NCI-H510A (cell line): Measurements from ENCODE around the gene PLXNC1.

ENCODE experiments used
- DNase-seq: peaks from one replicate; lab custom pipeline; 2025; lab: John Stamatoyannopoulos, UW

The PLXNC1 gene

GRCh38 chr12:94147991-94148738 lies at the start of gene PLXNC1:
TSS of gene PLXNC1 (plus strand) at chr12:94148577. CDS start at chr12:94148972, 395 bp downstream.
- no peak for DNase-seq

GRCh38 chr12:94099191-94099590 lies 49.2 kb upstream of the PLXNC1 start:
- no peak for DNase-seq

GRCh38 chr12:94099632-94100031 lies 48.7 kb upstream of the PLXNC1 start:
- peak; percentile 17 for DNase-seq

- DNase-seq = no peak
Observed at GRCh38 chr12:94100211-94100627, 48.2 kb upstream of the PLXNC1 start.

GRCh38 chr12:94100990-94101737 lies 47.2 kb upstream of the PLXNC1 start:
- peak; percentile 25 for DNase-seq

- DNase-seq = peak; percentile 51
Observed at GRCh38 chr12:94101738-94102660, 46.4 kb upstream of the PLXNC1 start.

- no peak for DNase-seq
Observed at GRCh38 chr12:94103986-94104385, 44.4 kb upstream of the PLXNC1 start.

GRCh38 chr12:94107910-94108309 lies 40.5 kb upstream of the PLXNC1 start:
- DNase-seq = no peak

GRCh38 chr12:94109160-94109559 lies 39.2 kb upstream of the PLXNC1 start:
- DNase-seq = no peak

GRCh38 chr12:94110258-94110657 lies 38.1 kb upstream of the PLXNC1 start:
- DNase-seq = no peak

- DNase-seq = no peak
Observed at GRCh38 chr12:94111302-94111701, 37.1 kb upstream of the PLXNC1 start.

- no peak for DNase-seq
Observed at GRCh38 chr12:94112121-94112520, 36.3 kb upstream of the PLXNC1 start.

GRCh38 chr12:94114166-94114565 lies 34.2 kb upstream of the PLXNC1 start:
- DNase-seq = no peak

- DNase-seq = no peak
Observed at GRCh38 chr12:94116191-94116590, 32.2 kb upstream of the PLXNC1 start.

GRCh38 chr12:94121886-94122285 lies 26.5 kb upstream of the PLXNC1 start:
- no peak for DNase-seq

GRCh38 chr12:94122591-94122990 lies 25.8 kb upstream of the PLXNC1 start:
- DNase-seq = no peak

- DNase-seq = no peak
Observed at GRCh38 chr12:94123127-94123526, 25.2 kb upstream of the PLXNC1 start.

GRCh38 chr12:94126067-94126466 lies 22.3 kb upstream of the PLXNC1 start:
- DNase-seq = no peak

GRCh38 chr12:94127239-94128131 lies 20.9 kb upstream of the PLXNC1 start:
- no peak for DNase-seq

- no peak for DNase-seq
Observed at GRCh38 chr12:94128280-94128679, 20.1 kb upstream of the PLXNC1 start.
